H9 (cell line): ENCODE results near the gene SP110. TPM values are rescaled to one million over a fixed set of nuclear protein-coding genes. Genes with fewer than 3 reads are reported as not detected.

Experiments
- DNase-seq: peaks from one replicate; pipeline ENCODE4 v3.0.0-alpha.2; 2017
- H2AFZ ChIP-seq: one replicate; pipeline ENCODE4 v1.6.1; 2013; ENCODE audit warnings: mild to moderate bottlenecking, low read length, control low read depth, moderate library complexity
- H2AK5ac ChIP-seq: 2 replicates; pipeline ENCODE4 v1.6.1; 2013; ENCODE audit warnings: low read length, control low read depth, mixed read lengths; ENCODE audit not compliant: insufficient read length
- H2BK120ac ChIP-seq: one replicate; pipeline ENCODE4 v1.6.1; 2013; ENCODE audit warnings: low read depth, mild to moderate bottlenecking, low read length, control low read depth, inconsistent platforms; ENCODE audit not compliant: poor library complexity, severe bottlenecking
- H2BK12ac ChIP-seq: 2 replicates; pipeline ENCODE4 v1.6.1; 2013; ENCODE audit warnings: low read length, control low read depth, mixed read lengths, low read depth; ENCODE audit not compliant: insufficient read length
- H2BK15ac ChIP-seq: 2 replicates; pipeline ENCODE4 v1.6.1; 2013; ENCODE audit warnings: low read depth, low read length, control low read depth
- H2BK20ac ChIP-seq: one replicate; pipeline ENCODE4 v1.6.1; 2013; ENCODE audit warnings: low read depth, mild to moderate bottlenecking, low read length, control low read depth, inconsistent platforms; ENCODE audit not compliant: poor library complexity, severe bottlenecking
- H2BK5ac ChIP-seq: 2 replicates; pipeline ENCODE4 v1.6.1; 2013; ENCODE audit warnings: low read length, control low read depth, mixed read lengths; ENCODE audit not compliant: insufficient read length
- H3K14ac ChIP-seq: 2 replicates; pipeline ENCODE4 v1.6.1; 2013; ENCODE audit warnings: low read length, control low read depth; ENCODE audit not compliant: insufficient read depth
- H3K18ac ChIP-seq: 2 replicates; pipeline ENCODE4 v1.6.1; 2013; ENCODE audit warnings: low read depth, mild to moderate bottlenecking, mixed read lengths, low read length, control low read depth; ENCODE audit not compliant: insufficient read length
- H3K23ac ChIP-seq: 2 replicates; pipeline ENCODE4 v1.6.1; 2013; ENCODE audit warnings: low read length, control low read depth, mixed read lengths, low read depth; ENCODE audit not compliant: insufficient read length
- H3K23me2 ChIP-seq: 2 replicates; pipeline ENCODE4 v1.6.1; 2013; ENCODE audit warnings: low read depth, mild to moderate bottlenecking, mixed read lengths, low read length, control low read depth; ENCODE audit not compliant: insufficient read length, poor library complexity, severe bottlenecking
- H3K27ac ChIP-seq: 2 replicates; pipeline ENCODE4 v1.5.1; 2013; ENCODE audit warnings: low read length, control low read depth, mixed read lengths, low read depth; ENCODE audit not compliant: insufficient read length
- H3K27me3 ChIP-seq: 2 replicates; pipeline ENCODE4 v1.6.1; 2013; ENCODE audit warnings: low read length, control low read depth, inconsistent platforms; ENCODE audit not compliant: insufficient read depth
- H3K4ac ChIP-seq: 2 replicates; pipeline ENCODE4 v1.6.1; 2013; ENCODE audit warnings: low read depth, mild to moderate bottlenecking, control low read depth, inconsistent platforms, low read length, moderate library complexity
- H3K4me1 ChIP-seq: 2 replicates; pipeline ENCODE4 v1.6.1; 2013; ENCODE audit warnings: low read length, control low read depth, inconsistent platforms; ENCODE audit not compliant: insufficient read depth
- H3K4me2 ChIP-seq: 2 replicates; pipeline ENCODE4 v1.6.1; 2013; ENCODE audit warnings: low read length, control low read depth, mixed read lengths; ENCODE audit not compliant: insufficient read length, insufficient read depth
- H3K56ac ChIP-seq: 2 replicates; pipeline ENCODE4 v1.6.1; 2013; ENCODE audit warnings: low read depth, mild to moderate bottlenecking, mixed read lengths, low read length, control low read depth; ENCODE audit not compliant: insufficient read length
- H3K79me1 ChIP-seq: 2 replicates; pipeline ENCODE4 v1.6.1; 2013; ENCODE audit warnings: low read depth, mild to moderate bottlenecking, moderate library complexity, low read length, control low read depth, inconsistent platforms; ENCODE audit not compliant: insufficient read depth, poor library complexity, severe bottlenecking
- H3K79me2 ChIP-seq: 2 replicates; pipeline ENCODE4 v1.6.1; 2013; ENCODE audit warnings: low read length, control low read depth, inconsistent platforms; ENCODE audit not compliant: insufficient read depth
- H3K9ac ChIP-seq: 2 replicates; pipeline ENCODE4 v1.6.1; 2013; ENCODE audit warnings: low read length, control low read depth, mixed read lengths; ENCODE audit not compliant: insufficient read length; ENCODE audit errors: extremely low read depth
- H3K9me3 ChIP-seq: one replicate; pipeline ENCODE4 v1.6.1; 2013; ENCODE audit warnings: low read depth, low read length, inconsistent platforms; ENCODE audit not compliant: control insufficient read depth
- H3T11ph ChIP-seq: one replicate; pipeline ENCODE4 v1.6.1; 2013; ENCODE audit warnings: mild to moderate bottlenecking, low read length, control low read depth, inconsistent platforms
- H4K20me1 ChIP-seq: one replicate; pipeline ENCODE4 v1.6.1; 2013; ENCODE audit not compliant: control insufficient read depth, insufficient read length, insufficient read depth
- H4K5ac ChIP-seq: 2 replicates; pipeline ENCODE4 v1.6.1; 2013; ENCODE audit warnings: low read depth, mild to moderate bottlenecking, mixed read lengths, low read length, control low read depth; ENCODE audit not compliant: insufficient read length
- H4K8ac ChIP-seq: replicated peaks from 2 replicates; pipeline ENCODE4 v1.6.1; 2013; ENCODE audit warnings: low read length, control low read depth, mixed read lengths, low read depth; ENCODE audit not compliant: insufficient read length
- H4K91ac ChIP-seq: 2 replicates; pipeline ENCODE4 v1.6.1; 2013; ENCODE audit warnings: low read depth, mild to moderate bottlenecking, moderate library complexity, mixed read lengths, low read length, control low read depth; ENCODE audit not compliant: insufficient read length
- H3K27ac Mint-ChIP-seq, 3 experiments: 2 replicates in 2 of 3; 3 replicates in 1 of 3; pipeline ENCODE4 v1.8.0; 2020 to 2021; ENCODE audit warnings: mixed read lengths in 3 of 3, mild to moderate bottlenecking in 1 of 3, moderate library complexity in 1 of 3
- H3K27me3 Mint-ChIP-seq: 2 replicates; pipeline ENCODE4 v1.8.0; 2021; ENCODE audit warnings: low read depth, mild to moderate bottlenecking, moderate library complexity, mixed read lengths
- H3K36me3 Mint-ChIP-seq, 3 experiments: 2 replicates in 2 of 3; 3 replicates in 1 of 3; pipeline ENCODE4 v1.8.0; 2020 to 2021; ENCODE audit warnings: low read depth in 3 of 3, mixed read lengths in 3 of 3; ENCODE audit not compliant: insufficient read depth in 1 of 3
- H3K4me1 Mint-ChIP-seq, 2 experiments: 2 replicates each; pipeline ENCODE4 v1.8.0; 2020; ENCODE audit warnings: mixed read lengths in 2 of 2
- H3K4me3 Mint-ChIP-seq, 2 experiments: 2 replicates in 1 of 2; 3 replicates in 1 of 2; pipeline ENCODE4 v1.8.0; 2020 to 2021; ENCODE audit warnings: mild to moderate bottlenecking in 2 of 2, mixed read lengths in 2 of 2, moderate library complexity in 1 of 2
- H3K9me3 Mint-ChIP-seq, 2 experiments: 2 replicates in 1 of 2; 3 replicates in 1 of 2; pipeline ENCODE4 v1.8.0; 2020; ENCODE audit warnings: mild to moderate bottlenecking in 2 of 2, mixed read lengths in 2 of 2, moderate library complexity in 1 of 2
- CTCF ChIP-seq: fragments of 200-600 bp; sonication (generic); conservative IDR thresholded peaks from 3 replicates; pipeline ENCODE4 v1.8.0; 2021; ENCODE audit warnings: antibody characterized with exemption, mild to moderate bottlenecking
- WGBS: extraction: QIAGEN DNeasy Blood & Tissue Kit; methylation state at CpG from one replicate; pipeline ENCODE4 v1.1.7; 2013; ENCODE audit warnings: missing lambda C conversion rate, low lambda C conversion rate, mixed read lengths; ENCODE audit not compliant: insufficient read length; ENCODE audit errors: extremely low coverage; 5-methylcytosine and 5-hydroxymethylcytosine counted together
- total RNA-seq: library from RNA; stranded (reverse); gene quantifications from 2 replicates; pipeline ENCODE4 v1.2.1, GENCODE V29; 2021

SP110 gene
- total RNA-seq, 1 experiment from 2014 or later = 3.7 TPM

- Histone ChIP-seq H3K4ac (no peak overlapping the region), H2BK20ac (no peak overlapping the region), H2AK5ac (no peak overlapping the region), H2BK12ac (no peak overlapping the region), H4K8ac (no peak overlapping the region), H3K27ac (peak overlapping the region; percentile 74), H3K79me1 (no peaks in the 10 kb centered on the region), H3K9me3 (no peaks in the 10 kb centered on the region), H3K4me2 (no peak overlapping the region), H3K23me2 (no peaks in the 10 kb centered on the region), H2BK5ac (no peak overlapping the region), H3K18ac (no peak overlapping the region), H3K4me1 (peaks cover 3% of the 10 kb centered on the region; the same call in 1 of the 2 replicates), H3K79me2 (no peaks in the 10 kb centered on the region), H4K91ac (no peak overlapping the region), H4K20me1 (no peaks in the 10 kb centered on the region), H2AFZ (peak overlapping the region; percentile 82), H4K5ac (no peak overlapping the region), H3T11ph (no peak overlapping the region), H3K9ac (peak overlapping the region; percentile 31), H3K27me3 (no peaks in the 10 kb centered on the region), H2BK15ac (no peak overlapping the region), H2BK120ac (no peak overlapping the region), H3K14ac (no peak overlapping the region), H3K23ac (no peak overlapping the region), H3K56ac (no peak overlapping the region)
- H3K27ac Mint-ChIP-seq = peak overlapping the region in 2 of 3 experiments; percentile 14 to 80; a peak in 3 of 7 replicates
- H3K27me3 Mint-ChIP-seq = no peaks in the 10 kb centered on the region
- no CpG with 5 or more reads among the region's 3 CpGs for WGBS
- TF ChIP-seq CTCF = no peak
- peaks cover 0 to 9% of the 10 kb centered on the region in 2 experiments; a peak in 2 of 4 replicates for H3K4me1 Mint-ChIP-seq
- peaks cover 13 to 17% of the 10 kb centered on the region in 2 experiments; a peak in 4 of 5 replicates for H3K9me3 Mint-ChIP-seq
- H3K4me3 Mint-ChIP-seq = no peak overlapping the region
- DNase-seq = peak; percentile 64
- H3K36me3 Mint-ChIP-seq = peaks cover 8 to 19% (median 14%) of the 10 kb centered on the region in 3 experiments; a peak in 6 of 7 replicates
Observed at GRCh38 chr2:230230087-230230486, 10.3 kb upstream of the SP110 start.
